GM23338 (cell line): ENCODE measurements around the gene FNDC3A. TPM values are rescaled to one million over a fixed set of nuclear protein-coding genes. Genes with fewer than 3 reads are reported as not detected.

Experiments used
- CREB1 ChIP-seq: fragments of 250-450 bp; sonication (Bioruptor Pico); IDR thresholded peaks from 2 replicates; pipeline ENCODE4 v1.5.0; 2020; ENCODE audit warnings: low read depth, mild to moderate bottlenecking, moderate library complexity
- ETS1 ChIP-seq: IDR thresholded peaks from 2 replicates; pipeline ENCODE4 v1.6.1; 2016; ENCODE audit warnings: antibody characterized with exemption
- EZH2phosphoT487 ChIP-seq: fragments of 200-600 bp; sonication (generic); IDR thresholded peaks from one replicate; pipeline ENCODE4 v1.8.1; 2018; ENCODE audit warnings: antibody characterized with exemption; ENCODE audit not compliant: unreplicated experiment
- NANOG ChIP-seq: IDR thresholded peaks from 2 replicates; pipeline ENCODE4 v1.6.1; 2016; ENCODE audit warnings: antibody characterized with exemption, borderline replicate concordance
- ZNF114 ChIP-seq: fragments of 250-450 bp; sonication (Bioruptor Pico); IDR thresholded peaks from 2 replicates; pipeline ENCODE4 v1.5.0; 2020; ENCODE audit warnings: mild to moderate bottlenecking, moderate library complexity
- polyA plus RNA-seq: library from polyadenylated mRNA; unstranded; fragments of >200 nt; fragmentation: Nextera tagmentation; extraction: Ambion mirVana; gene quantifications from 2 replicates; pipeline ENCODE4 v1.2.1, GENCODE V29; 2016
- total RNA-seq: library from RNA; depleted of rRNA; stranded (reverse); fragments of >200 nt; shearing (Covaris generic); gene quantifications from 2 replicates; pipeline ENCODE4 v1.2.3, GENCODE V29; 2014
- TF ChIP-seq, protein P1 (sequence below): fragments of 250-450 bp; sonication (Bioruptor Pico); IDR thresholded peaks from 2 replicates; pipeline ENCODE4 v1.5.0; 2020; ENCODE audit warnings: mild to moderate bottlenecking, moderate library complexity
- TF ChIP-seq, protein P2 (sequence below), 2 experiments: fragments of 200-600 bp in 1 of 2; sonication (generic) in 1 of 2; conservative IDR thresholded peaks; 2 replicates each; pipeline versions ENCODE4 v1.5.1 to v1.6.1; 2016 to 2017; ENCODE audit warnings: antibody characterized with exemption in 2 of 2, low read depth in 2 of 2, mild to moderate bottlenecking in 2 of 2, moderate library complexity in 1 of 2

The FNDC3A gene
- total and polyA plus RNA-seq, 2 experiments from 2014 or later = 10.3 to 31.1 TPM

GRCh38 chr13:48977286-48977625 lies 1.5 kb downstream of the FNDC3A start (continued):
- TF ChIP-seq, protein P1, sequence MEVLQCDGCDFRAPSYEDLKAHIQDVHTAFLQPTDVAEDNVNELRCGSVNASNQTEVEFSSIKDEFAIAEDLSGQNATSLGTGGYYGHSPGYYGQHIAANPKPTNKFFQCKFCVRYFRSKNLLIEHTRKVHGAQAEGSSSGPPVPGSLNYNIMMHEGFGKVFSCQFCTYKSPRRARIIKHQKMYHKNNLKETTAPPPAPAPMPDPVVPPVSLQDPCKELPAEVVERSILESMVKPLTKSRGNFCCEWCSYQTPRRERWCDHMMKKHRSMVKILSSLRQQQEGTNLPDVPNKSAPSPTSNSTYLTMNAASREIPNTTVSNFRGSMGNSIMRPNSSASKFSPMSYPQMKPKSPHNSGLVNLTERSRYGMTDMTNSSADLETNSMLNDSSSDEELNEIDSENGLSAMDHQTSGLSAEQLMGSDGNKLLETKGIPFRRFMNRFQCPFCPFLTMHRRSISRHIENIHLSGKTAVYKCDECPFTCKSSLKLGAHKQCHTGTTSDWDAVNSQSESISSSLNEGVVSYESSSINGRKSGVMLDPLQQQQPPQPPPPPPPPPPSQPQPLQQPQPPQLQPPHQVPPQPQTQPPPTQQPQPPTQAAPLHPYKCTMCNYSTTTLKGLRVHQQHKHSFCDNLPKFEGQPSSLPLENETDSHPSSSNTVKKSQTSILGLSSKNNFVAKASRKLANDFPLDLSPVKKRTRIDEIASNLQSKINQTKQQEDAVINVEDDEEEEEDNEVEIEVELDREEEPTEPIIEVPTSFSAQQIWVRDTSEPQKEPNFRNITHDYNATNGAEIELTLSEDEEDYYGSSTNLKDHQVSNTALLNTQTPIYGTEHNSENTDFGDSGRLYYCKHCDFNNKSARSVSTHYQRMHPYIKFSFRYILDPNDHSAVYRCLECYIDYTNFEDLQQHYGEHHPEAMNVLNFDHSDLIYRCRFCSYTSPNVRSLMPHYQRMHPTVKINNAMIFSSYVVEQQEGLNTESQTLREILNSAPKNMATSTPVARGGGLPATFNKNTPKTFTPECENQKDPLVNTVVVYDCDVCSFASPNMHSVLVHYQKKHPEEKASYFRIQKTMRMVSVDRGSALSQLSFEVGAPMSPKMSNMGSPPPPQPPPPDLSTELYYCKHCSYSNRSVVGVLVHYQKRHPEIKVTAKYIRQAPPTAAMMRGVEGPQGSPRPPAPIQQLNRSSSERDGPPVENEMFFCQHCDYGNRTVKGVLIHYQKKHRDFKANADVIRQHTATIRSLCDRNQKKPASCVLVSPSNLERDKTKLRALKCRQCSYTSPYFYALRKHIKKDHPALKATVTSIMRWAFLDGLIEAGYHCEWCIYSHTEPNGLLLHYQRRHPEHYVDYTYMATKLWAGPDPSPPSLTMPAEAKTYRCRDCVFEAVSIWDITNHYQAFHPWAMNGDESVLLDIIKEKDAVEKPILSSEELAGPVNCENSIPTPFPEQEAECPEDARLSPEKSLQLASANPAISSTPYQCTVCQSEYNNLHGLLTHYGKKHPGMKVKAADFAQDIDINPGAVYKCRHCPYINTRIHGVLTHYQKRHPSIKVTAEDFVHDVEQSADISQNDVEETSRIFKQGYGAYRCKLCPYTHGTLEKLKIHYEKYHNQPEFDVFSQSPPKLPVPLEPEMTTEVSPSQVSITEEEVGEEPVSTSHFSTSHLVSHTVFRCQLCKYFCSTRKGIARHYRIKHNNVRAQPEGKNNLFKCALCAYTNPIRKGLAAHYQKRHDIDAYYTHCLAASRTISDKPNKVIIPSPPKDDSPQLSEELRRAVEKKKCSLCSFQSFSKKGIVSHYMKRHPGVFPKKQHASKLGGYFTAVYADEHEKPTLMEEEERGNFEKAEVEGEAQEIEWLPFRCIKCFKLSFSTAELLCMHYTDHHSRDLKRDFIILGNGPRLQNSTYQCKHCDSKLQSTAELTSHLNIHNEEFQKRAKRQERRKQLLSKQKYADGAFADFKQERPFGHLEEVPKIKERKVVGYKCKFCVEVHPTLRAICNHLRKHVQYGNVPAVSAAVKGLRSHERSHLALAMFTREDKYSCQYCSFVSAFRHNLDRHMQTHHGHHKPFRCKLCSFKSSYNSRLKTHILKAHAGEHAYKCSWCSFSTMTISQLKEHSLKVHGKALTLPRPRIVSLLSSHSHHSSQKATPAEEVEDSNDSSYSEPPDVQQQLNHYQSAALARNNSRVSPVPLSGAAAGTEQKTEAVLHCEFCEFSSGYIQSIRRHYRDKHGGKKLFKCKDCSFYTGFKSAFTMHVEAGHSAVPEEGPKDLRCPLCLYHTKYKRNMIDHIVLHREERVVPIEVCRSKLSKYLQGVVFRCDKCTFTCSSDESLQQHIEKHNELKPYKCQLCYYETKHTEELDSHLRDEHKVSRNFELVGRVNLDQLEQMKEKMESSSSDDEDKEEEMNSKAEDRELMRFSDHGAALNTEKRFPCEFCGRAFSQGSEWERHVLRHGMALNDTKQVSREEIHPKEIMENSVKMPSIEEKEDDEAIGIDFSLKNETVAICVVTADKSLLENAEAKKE (CRISPR knock-in tag) = no peak
- TF ChIP-seq ETS1 (no peak), CREB1 (CRISPR knock-in tag) (no peak), ZNF114 (CRISPR knock-in tag) (no peak), EZH2phosphoT487 (no peak), NANOG (no peak)
- TF ChIP-seq, protein P2, sequence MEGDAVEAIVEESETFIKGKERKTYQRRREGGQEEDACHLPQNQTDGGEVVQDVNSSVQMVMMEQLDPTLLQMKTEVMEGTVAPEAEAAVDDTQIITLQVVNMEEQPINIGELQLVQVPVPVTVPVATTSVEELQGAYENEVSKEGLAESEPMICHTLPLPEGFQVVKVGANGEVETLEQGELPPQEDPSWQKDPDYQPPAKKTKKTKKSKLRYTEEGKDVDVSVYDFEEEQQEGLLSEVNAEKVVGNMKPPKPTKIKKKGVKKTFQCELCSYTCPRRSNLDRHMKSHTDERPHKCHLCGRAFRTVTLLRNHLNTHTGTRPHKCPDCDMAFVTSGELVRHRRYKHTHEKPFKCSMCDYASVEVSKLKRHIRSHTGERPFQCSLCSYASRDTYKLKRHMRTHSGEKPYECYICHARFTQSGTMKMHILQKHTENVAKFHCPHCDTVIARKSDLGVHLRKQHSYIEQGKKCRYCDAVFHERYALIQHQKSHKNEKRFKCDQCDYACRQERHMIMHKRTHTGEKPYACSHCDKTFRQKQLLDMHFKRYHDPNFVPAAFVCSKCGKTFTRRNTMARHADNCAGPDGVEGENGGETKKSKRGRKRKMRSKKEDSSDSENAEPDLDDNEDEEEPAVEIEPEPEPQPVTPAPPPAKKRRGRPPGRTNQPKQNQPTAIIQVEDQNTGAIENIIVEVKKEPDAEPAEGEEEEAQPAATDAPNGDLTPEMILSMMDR (conservative IDR thresholded peaks at IDR 0.05; ENCODE audit: low read depth in 2 of 2) = no peak
